ENCODE results near the gene ATF7IP.

The ATF7IP gene

DNA sequence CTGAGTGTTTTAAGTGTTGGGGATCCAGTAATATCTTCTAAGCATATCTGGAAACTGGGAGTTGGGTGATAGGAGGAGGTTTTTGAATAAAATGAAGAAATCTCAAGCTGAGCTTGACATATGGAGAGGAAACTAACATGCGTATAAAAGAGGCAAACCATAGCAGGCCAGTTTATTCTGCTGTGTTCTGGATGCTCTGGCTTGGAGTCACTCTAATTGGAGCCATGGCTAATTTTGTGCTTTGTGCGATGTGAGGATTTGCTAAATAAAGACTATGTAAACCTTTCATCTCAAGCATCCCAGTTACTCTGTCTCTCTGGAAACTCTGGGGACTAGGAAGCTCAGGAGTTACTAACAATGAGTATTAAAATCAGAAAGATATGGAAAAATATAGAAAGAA is 66.5 kb downstream of the ATF7IP start:
- Histone ChIP-seq H3K36me3 (ENCODE audit: control insufficient read depth, insufficient read depth, low read length) (peaks cover 30% of the 10 kb centered on the region), H3K4me1 (ENCODE audit: control insufficient read depth, insufficient read depth, low read length, poor library complexity, severe bottlenecking) (peaks cover 18% of the 10 kb centered on the region), H3K9me3 (ENCODE audit: control insufficient read depth, low read length) (no peaks in the 10 kb centered on the region)

DNA sequence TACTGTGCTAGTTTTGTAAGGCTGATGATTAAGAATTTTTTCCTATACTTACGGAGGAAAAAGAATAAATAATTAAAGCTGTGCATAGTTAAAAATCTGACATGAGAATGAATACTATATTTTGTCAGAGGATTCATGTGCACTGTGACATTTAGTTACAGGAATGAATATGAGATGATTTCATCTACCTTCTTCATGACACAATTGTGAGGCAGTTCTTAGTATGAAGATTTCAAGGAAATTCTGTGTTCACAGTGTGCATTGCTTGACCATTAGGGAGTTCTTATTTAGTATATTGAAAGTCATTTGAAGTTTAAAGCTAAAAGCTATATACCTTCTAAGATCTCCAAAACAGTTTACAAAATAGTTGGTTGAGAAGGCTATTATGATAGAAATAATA is 70.1 kb downstream of the ATF7IP start:
- Histone ChIP-seq H3K9me3 (ENCODE audit: control insufficient read depth, low read length) (no peaks in the 10 kb centered on the region), H3K36me3 (ENCODE audit: control insufficient read depth, insufficient read depth, low read length) (peaks cover 56% of the 10 kb centered on the region), H3K27ac (ENCODE audit: insufficient read depth, low read length, poor library complexity, severe bottlenecking) (no peak overlapping the region), H3K4me1 (ENCODE audit: control insufficient read depth, insufficient read depth, low read length, poor library complexity, severe bottlenecking) (no peaks in the 10 kb centered on the region), H3K4me3 (ENCODE audit: insufficient read depth, low read depth, low read length, poor library complexity, severe bottlenecking) (no peak overlapping the region), H3K27me3 (replicated peaks; ENCODE audit: control insufficient read depth, insufficient read depth, low read length, poor library complexity, severe bottlenecking) (no peaks in the 10 kb centered on the region)
- DNase-seq = no peak

More for the DNA sequence above, 66.5 kb downstream of the ATF7IP start:
- DNase-seq = no peak
- Histone ChIP-seq H3K27ac (ENCODE audit: insufficient read depth, low read length, poor library complexity, severe bottlenecking) (no peak overlapping the region), H3K27me3 (replicated peaks; ENCODE audit: control insufficient read depth, insufficient read depth, low read length, poor library complexity, severe bottlenecking) (no peaks in the 10 kb centered on the region), H3K4me3 (ENCODE audit: insufficient read depth, low read depth, low read length, poor library complexity, severe bottlenecking) (no peak overlapping the region)

DNA sequence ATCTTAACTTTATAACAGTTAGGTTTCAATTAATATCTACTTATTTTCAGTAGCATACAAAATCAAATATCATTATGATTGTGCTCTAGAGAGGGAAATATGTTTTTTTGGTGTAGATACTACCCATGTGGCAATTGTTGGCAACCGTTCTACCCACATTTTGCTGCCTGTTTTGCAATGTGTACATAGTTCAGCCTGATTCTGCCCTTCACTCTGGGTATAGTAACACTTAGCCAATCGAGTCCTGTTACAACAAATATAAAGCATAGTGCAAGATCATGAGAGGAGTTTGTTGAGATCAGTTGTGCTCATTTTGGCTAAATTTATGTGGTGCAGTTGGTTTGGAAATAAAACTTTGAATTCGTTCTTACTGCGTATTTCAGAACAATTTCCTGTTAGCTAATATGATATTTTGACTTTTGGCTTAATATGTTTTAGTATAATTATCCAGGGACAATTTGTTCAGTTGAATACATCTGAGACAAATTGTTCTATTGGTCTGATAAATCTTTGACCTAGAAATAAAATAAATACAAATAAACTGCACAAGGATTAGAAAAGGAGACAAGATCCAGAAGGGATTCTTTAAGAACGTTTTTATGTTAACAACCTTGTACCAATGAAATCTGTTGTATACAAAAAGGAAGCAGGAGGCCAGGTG is 76.9 kb downstream of the ATF7IP start:
- Histone ChIP-seq H3K4me1 (ENCODE audit: control insufficient read depth, insufficient read depth, low read length, poor library complexity, severe bottlenecking) (no peaks in the 10 kb centered on the region), H3K27me3 (replicated peaks; ENCODE audit: control insufficient read depth, insufficient read depth, low read length, poor library complexity, severe bottlenecking) (no peaks in the 10 kb centered on the region), H3K9me3 (ENCODE audit: control insufficient read depth, low read length) (no peaks in the 10 kb centered on the region), H3K36me3 (ENCODE audit: control insufficient read depth, insufficient read depth, low read length) (peaks cover 48% of the 10 kb centered on the region), H3K27ac (ENCODE audit: insufficient read depth, low read length, poor library complexity, severe bottlenecking) (no peak overlapping the region), H3K4me3 (ENCODE audit: insufficient read depth, low read depth, low read length, poor library complexity, severe bottlenecking) (no peak overlapping the region)
- DNase-seq = no peak

DNA sequence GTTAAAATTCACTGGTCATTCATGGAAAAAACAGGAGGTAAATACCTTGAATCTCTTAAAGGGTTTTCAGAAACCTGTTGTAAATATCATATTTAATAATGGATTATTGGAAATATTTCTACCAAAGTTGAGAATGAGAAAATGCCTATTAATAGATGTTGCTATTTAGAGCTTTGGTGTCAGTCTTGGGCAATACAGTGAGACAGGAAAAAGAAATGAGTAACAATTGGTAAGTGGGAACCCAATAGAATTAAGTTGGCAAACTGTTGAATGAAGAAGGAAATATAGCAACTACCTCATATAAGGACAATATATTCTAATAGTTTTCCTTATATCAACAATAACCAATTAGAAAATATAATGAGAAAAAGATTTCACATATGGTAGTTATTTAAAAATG is 78.0 kb downstream of the ATF7IP start:
- H3K4me3 ChIP-seq (ENCODE audit: insufficient read depth, low read depth, low read length, poor library complexity, severe bottlenecking) = no peak overlapping the region
- H3K27ac ChIP-seq (ENCODE audit: insufficient read depth, low read length, poor library complexity, severe bottlenecking) = no peak overlapping the region
- peaks cover 45% of the 10 kb centered on the region for H3K36me3 ChIP-seq (ENCODE audit: control insufficient read depth, insufficient read depth, low read length)
- no peak for DNase-seq
- no peaks in the 10 kb centered on the region for H3K9me3 ChIP-seq (ENCODE audit: control insufficient read depth, low read length)
- H3K4me1 ChIP-seq (ENCODE audit: control insufficient read depth, insufficient read depth, low read length, poor library complexity, severe bottlenecking) = no peaks in the 10 kb centered on the region
- no peaks in the 10 kb centered on the region for H3K27me3 ChIP-seq (replicated peaks; ENCODE audit: control insufficient read depth, insufficient read depth, low read length, poor library complexity, severe bottlenecking)

DNA sequence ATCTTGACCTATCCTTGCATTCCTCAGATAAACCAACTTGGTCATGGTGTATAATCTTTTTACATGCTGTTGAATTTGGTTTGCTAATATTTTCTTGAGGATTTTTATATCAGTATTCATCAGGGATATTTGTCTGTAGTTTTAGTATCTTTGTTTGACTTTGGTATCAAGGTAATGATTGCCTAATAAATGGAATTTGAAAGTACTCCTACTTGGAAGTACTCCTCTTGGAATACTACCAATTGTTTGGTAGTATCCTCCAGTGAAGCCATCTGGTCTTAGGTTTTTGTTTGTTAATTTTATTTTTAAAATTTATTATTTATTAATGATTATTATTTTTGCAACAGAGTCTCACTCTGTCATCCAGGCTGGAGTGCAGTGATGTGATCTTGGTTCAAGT is 85.0 kb downstream of the ATF7IP start:
- H3K27ac ChIP-seq (ENCODE audit: insufficient read depth, low read length, poor library complexity, severe bottlenecking) = no peak overlapping the region
- peaks cover 37% of the 10 kb centered on the region for H3K36me3 ChIP-seq (ENCODE audit: control insufficient read depth, insufficient read depth, low read length)
- H3K4me3 ChIP-seq (ENCODE audit: insufficient read depth, low read depth, low read length, poor library complexity, severe bottlenecking) = no peak overlapping the region
- H3K9me3 ChIP-seq (ENCODE audit: control insufficient read depth, low read length) = no peaks in the 10 kb centered on the region
- DNase-seq = no peak
- H3K4me1 ChIP-seq (ENCODE audit: control insufficient read depth, insufficient read depth, low read length, poor library complexity, severe bottlenecking) = peaks cover 6% of the 10 kb centered on the region
- no peaks in the 10 kb centered on the region for H3K27me3 ChIP-seq (replicated peaks; ENCODE audit: control insufficient read depth, insufficient read depth, low read length, poor library complexity, severe bottlenecking)

DNA sequence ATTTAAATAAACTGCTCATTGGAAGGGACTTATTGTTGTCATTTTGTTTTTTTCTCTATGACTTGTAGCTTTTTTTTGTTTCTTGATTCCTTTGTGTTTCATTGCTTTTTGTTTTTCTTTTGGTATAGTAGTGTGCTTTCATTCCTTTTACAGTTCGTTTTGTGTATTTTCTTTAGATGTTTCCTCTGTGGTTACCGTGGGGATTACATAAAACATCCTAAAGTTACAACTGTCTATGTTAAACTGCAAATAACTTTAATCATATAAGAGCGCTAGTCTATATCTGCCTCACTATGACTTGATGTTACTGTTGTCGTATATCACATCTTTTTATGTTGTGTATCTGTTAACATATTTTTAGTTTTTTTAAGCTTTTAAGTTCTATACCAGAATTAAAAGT is 86.9 kb downstream of the ATF7IP start:
- Histone ChIP-seq H3K4me3 (ENCODE audit: insufficient read depth, low read depth, low read length, poor library complexity, severe bottlenecking) (no peak overlapping the region), H3K9me3 (ENCODE audit: control insufficient read depth, low read length) (no peaks in the 10 kb centered on the region), H3K27ac (ENCODE audit: insufficient read depth, low read length, poor library complexity, severe bottlenecking) (no peak overlapping the region), H3K27me3 (replicated peaks; ENCODE audit: control insufficient read depth, insufficient read depth, low read length, poor library complexity, severe bottlenecking) (no peaks in the 10 kb centered on the region), H3K4me1 (ENCODE audit: control insufficient read depth, insufficient read depth, low read length, poor library complexity, severe bottlenecking) (peaks cover 6% of the 10 kb centered on the region), H3K36me3 (ENCODE audit: control insufficient read depth, insufficient read depth, low read length) (peaks cover 47% of the 10 kb centered on the region)
- no peak for DNase-seq

DNA sequence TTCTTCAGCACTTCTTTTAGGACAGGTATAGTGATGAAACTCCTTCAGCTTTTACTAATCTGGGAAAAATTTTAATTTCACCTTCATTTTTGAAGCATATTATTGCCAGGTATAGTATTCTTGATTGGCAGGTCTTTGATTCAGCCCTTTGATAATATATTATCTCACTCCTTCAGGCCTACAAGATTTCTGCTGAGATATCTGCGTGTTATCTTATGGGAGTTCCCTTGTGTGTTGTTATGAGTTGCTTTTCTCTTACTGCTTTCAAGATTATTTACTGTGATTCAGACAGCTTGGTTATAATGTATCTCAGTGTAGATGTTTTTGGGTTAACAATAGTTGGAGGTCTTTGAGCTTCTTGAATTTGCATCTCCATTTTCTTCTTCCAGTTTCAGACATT is 87.4 kb downstream of the ATF7IP start:
- no peaks in the 10 kb centered on the region for H3K9me3 ChIP-seq (ENCODE audit: control insufficient read depth, low read length)
- no peaks in the 10 kb centered on the region for H3K27me3 ChIP-seq (replicated peaks; ENCODE audit: control insufficient read depth, insufficient read depth, low read length, poor library complexity, severe bottlenecking)
- H3K4me1 ChIP-seq (ENCODE audit: control insufficient read depth, insufficient read depth, low read length, poor library complexity, severe bottlenecking) = peaks cover 6% of the 10 kb centered on the region
- no peak for DNase-seq
- H3K36me3 ChIP-seq (ENCODE audit: control insufficient read depth, insufficient read depth, low read length) = peaks cover 48% of the 10 kb centered on the region
- H3K4me3 ChIP-seq (ENCODE audit: insufficient read depth, low read depth, low read length, poor library complexity, severe bottlenecking) = no peak overlapping the region
- H3K27ac ChIP-seq (ENCODE audit: insufficient read depth, low read length, poor library complexity, severe bottlenecking) = no peak overlapping the region

DNA sequence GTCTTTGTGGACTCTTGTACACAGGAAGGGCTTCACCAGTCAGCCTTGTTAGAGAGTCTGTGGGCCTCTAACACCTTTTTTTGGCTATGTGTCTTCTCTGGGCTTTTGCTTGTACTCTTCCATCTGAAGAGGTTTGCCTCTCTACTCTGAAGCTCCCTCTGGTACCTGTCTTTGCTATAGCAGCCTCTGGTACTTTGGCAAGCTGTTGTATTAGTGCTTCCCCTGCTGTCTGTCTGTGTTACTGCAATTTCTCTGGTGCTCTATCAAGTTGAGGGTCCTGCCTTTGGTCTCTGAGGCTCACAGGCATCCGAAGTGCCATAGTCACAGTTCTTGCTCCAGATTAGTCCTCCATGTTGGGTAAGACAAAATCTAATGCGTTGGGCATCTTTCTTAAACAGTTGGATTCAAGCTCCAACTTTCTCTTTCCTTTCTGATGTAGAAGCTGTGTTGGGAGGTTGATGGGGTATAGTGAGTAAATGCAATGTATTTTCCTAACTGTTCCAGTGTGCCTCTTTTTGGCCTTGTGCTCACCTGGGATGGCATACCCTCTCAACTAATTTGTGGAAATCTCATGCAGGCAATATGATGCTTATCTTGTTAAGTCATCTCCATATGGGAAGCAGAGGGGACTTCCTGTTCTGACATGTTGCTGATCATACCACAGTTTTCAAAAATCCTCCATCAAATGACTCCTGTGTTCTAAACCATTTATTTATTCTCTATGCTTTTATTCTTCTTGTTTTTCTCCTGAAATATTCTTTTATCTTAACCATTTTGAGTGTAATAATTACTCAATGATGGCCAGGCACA is 88.8 kb downstream of the ATF7IP start:
- H3K27me3 ChIP-seq (replicated peaks; ENCODE audit: control insufficient read depth, insufficient read depth, low read length, poor library complexity, severe bottlenecking) = no peaks in the 10 kb centered on the region
- no peak overlapping the region for H3K4me3 ChIP-seq (ENCODE audit: insufficient read depth, low read depth, low read length, poor library complexity, severe bottlenecking)
- peak in 1 of 3 donors; percentile 2 for DNase-seq
- H3K27ac ChIP-seq (ENCODE audit: insufficient read depth, low read length, poor library complexity, severe bottlenecking) = no peak overlapping the region
- H3K4me1 ChIP-seq (ENCODE audit: control insufficient read depth, insufficient read depth, low read length, poor library complexity, severe bottlenecking) = peaks cover 6% of the 10 kb centered on the region
- peaks cover 45% of the 10 kb centered on the region for H3K36me3 ChIP-seq (ENCODE audit: control insufficient read depth, insufficient read depth, low read length)
- H3K9me3 ChIP-seq (ENCODE audit: control insufficient read depth, low read length) = no peaks in the 10 kb centered on the region

DNA sequence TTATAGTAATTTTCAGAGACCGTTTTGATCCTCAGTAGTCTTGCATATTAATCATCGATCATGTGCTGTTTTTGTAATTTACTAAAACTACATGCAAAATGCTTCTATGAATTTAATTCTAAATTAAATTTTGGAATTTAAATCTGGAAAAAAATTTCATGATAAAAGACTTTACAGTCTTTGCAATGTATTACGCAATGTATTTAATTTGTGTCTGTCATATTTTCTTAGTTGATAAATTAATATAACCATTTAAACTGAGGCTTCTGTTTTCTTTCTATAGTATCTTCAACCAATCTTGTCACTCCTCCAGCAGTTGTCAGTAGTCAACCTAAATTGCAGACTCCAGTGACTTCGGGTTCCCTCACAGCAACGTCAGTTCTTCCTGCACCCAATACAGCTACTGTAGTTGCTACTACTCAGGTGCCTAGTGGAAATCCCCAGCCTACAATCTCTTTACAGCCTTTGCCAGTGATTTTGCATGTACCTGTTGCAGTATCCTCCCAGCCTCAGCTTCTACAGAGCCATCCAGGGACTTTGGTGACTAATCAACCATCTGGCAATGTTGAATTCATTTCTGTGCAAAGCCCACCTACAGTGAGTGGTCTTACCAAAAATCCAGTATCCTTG is 94.8 kb downstream of the ATF7IP start:
- no peaks in the 10 kb centered on the region for H3K9me3 ChIP-seq (ENCODE audit: control insufficient read depth, low read length)
- H3K4me1 ChIP-seq (ENCODE audit: control insufficient read depth, insufficient read depth, low read length, poor library complexity, severe bottlenecking) = peaks cover 7% of the 10 kb centered on the region
- no peaks in the 10 kb centered on the region for H3K27me3 ChIP-seq (replicated peaks; ENCODE audit: control insufficient read depth, insufficient read depth, low read length, poor library complexity, severe bottlenecking)
- H3K36me3 ChIP-seq (ENCODE audit: control insufficient read depth, insufficient read depth, low read length) = peaks cover 39% of the 10 kb centered on the region
- no peak overlapping the region for H3K27ac ChIP-seq (ENCODE audit: insufficient read depth, low read length, poor library complexity, severe bottlenecking)
- DNase-seq = no peak
- H3K4me3 ChIP-seq (ENCODE audit: insufficient read depth, low read depth, low read length, poor library complexity, severe bottlenecking) = no peak overlapping the region

DNA sequence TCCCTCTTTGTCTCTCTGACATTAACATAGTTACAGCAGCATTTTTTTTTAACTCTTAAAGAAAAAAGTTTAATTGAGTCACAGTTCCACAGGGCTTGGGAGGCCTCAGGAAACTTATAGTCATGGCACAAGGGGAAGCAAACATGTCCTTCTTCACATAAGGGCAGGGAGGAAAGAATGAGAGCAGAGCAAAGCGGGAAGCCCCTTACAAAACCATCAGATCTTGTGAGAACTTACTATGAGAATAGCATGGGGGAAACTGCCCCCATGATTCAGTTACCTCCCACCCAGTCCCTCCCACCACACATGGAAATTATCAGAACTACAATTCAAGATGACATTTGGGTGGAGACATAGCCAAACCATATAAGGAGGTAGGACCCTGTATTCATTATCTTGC is 106.0 kb downstream of the ATF7IP start:
- Histone ChIP-seq H3K9me3 (ENCODE audit: control insufficient read depth, low read length) (peaks cover 11% of the 10 kb centered on the region), H3K36me3 (ENCODE audit: control insufficient read depth, insufficient read depth, low read length) (peaks cover 73% of the 10 kb centered on the region), H3K27me3 (replicated peaks; ENCODE audit: control insufficient read depth, insufficient read depth, low read length, poor library complexity, severe bottlenecking) (no peaks in the 10 kb centered on the region), H3K4me1 (ENCODE audit: control insufficient read depth, insufficient read depth, low read length, poor library complexity, severe bottlenecking) (no peaks in the 10 kb centered on the region), H3K4me3 (ENCODE audit: insufficient read depth, low read depth, low read length, poor library complexity, severe bottlenecking) (no peak overlapping the region), H3K27ac (ENCODE audit: insufficient read depth, low read length, poor library complexity, severe bottlenecking) (no peak overlapping the region)
- no peak for DNase-seq

Measured in effector memory CD4-positive, alpha-beta T cell (primary cell).